ENCODE data around the gene WWOX.

DNA sequence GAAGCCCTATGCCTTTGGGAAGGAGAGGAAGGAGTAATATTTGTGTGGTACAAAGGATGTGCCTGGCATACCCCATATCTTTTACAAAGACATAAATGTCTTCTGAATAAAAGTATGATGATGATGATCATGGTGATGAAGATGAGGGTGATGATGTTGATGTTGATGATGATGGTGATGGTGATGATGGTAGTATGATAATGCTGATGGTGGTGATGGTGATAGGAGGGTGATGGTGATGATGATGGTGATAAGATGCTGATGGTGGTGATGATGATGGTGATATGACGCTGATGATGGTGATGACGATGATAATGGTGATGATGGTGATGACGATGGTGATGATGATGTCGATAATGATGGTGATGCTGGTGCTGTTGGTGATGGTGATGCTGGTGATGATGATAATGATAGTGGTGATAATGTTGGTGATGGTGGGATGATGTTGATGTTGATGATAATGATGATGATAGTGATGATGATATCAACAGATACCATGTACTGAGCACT, 684.2 kb downstream of the WWOX start:
- no peak for TF ChIP-seq CTCF (IDR thresholded peaks at IDR 0.05)
- TF ChIP-seq EZH2 (IDR thresholded peaks at IDR 0.05; ENCODE audit: borderline replicate concordance, insufficient read depth, low read depth, low read length, poor library complexity, severe bottlenecking): no peak
